Smooth muscle cell (in vitro differentiated cells): ENCODE measurements around the gene GPR160. TPM values are rescaled to one million over a fixed set of nuclear protein-coding genes. Genes with fewer than 3 reads are reported as not detected.

Source experiments
- DNase-seq: peaks from one replicate; lab custom pipeline; 2025; ENCODE audit not compliant: unreplicated experiment; lab: John Stamatoyannopoulos, UW
- H2AFZ ChIP-seq: fragments of 200-600 bp; sonication (generic); 2 replicates; pipeline ENCODE4 v1.6.0; 2016; ENCODE audit warnings: antibody characterized with exemption, low read depth, mild to moderate bottlenecking
- H3F3A ChIP-seq: fragments of 200-600 bp; sonication (generic); 2 replicates; pipeline ENCODE4 v1.6.0; 2017; ENCODE audit warnings: antibody characterized with exemption, low read depth
- H3K27ac ChIP-seq: fragments of 200-600 bp; sonication (generic); 2 replicates; pipeline ENCODE4 v1.5.1; 2016; ENCODE audit warnings: low read depth, mild to moderate bottlenecking
- H3K27me3 ChIP-seq: fragments of 200-600 bp; sonication (generic); 2 replicates; pipeline ENCODE4 v1.6.1; 2016; ENCODE audit warnings: low read depth, mild to moderate bottlenecking
- H3K36me3 ChIP-seq: fragments of 200-600 bp; sonication (generic); 2 replicates; pipeline ENCODE4 v1.5.1; 2016; ENCODE audit warnings: low read depth
- H3K4me1 ChIP-seq: fragments of 200-600 bp; sonication (generic); 2 replicates; pipeline ENCODE4 v1.5.1; 2016; ENCODE audit warnings: low read depth
- H3K4me2 ChIP-seq: fragments of 200-600 bp; sonication (generic); 2 replicates; pipeline ENCODE4 v1.6.0; 2016; ENCODE audit warnings: mild to moderate bottlenecking
- H3K4me3 ChIP-seq: fragments of 200-600 bp; sonication (generic); 2 replicates; pipeline ENCODE4 v1.5.1; 2016; ENCODE audit warnings: mild to moderate bottlenecking
- H3K79me2 ChIP-seq: fragments of 200-600 bp; sonication (generic); 2 replicates; pipeline ENCODE4 v1.6.0; 2016; ENCODE audit warnings: low read depth, mild to moderate bottlenecking
- H3K9ac ChIP-seq: fragments of 200-600 bp; sonication (generic); 2 replicates; pipeline ENCODE4 v1.6.0; 2016; ENCODE audit warnings: low read depth
- H3K9me3 ChIP-seq: fragments of 200-600 bp; sonication (generic); replicated peaks from 2 replicates; pipeline ENCODE4 v1.5.1; 2016; ENCODE audit warnings: low read depth
- H4K20me1 ChIP-seq: fragments of 200-600 bp; sonication (generic); 2 replicates; pipeline ENCODE4 v1.6.0; 2016; ENCODE audit warnings: low read depth
- CTCF ChIP-seq: fragments of 200-600 bp; sonication (generic); IDR thresholded peaks from 2 replicates; pipeline ENCODE4 v1.5.1; 2017; ENCODE audit warnings: borderline replicate concordance, mild to moderate bottlenecking, antibody characterized with exemption; ENCODE audit not compliant: insufficient read depth, poor library complexity, severe bottlenecking
- WGBS: methylation state at CpG from one replicate; pipeline ENCODE4 v1.1.7; 2016; ENCODE audit warnings: low lambda C conversion rate; 5-methylcytosine and 5-hydroxymethylcytosine counted together
- polyA plus RNA-seq: library from polyadenylated mRNA; unstranded; fragments of >200 nt; fragmentation: Nextera tagmentation; extraction: Ambion mirVana; gene quantifications from 2 replicates; pipeline ENCODE4 v1.2.1, GENCODE V29; 2016
- total RNA-seq: library from RNA; depleted of rRNA; stranded (reverse); fragments of >200 nt; gene quantifications from 2 replicates; pipeline ENCODE4 v1.2.3, GENCODE V29; 2014

GPR160 gene
- total and polyA plus RNA-seq, 2 experiments from 2014 or later: 0.83 to 2.3 TPM

GRCh38 chr3:170075441-170076091 lies 37.8 kb downstream of the GPR160 start:
- no peak for DNase-seq
- Histone ChIP-seq H3K36me3 (no peaks in the 10 kb centered on the region), H3K4me2 (no peak overlapping the region), H3K79me2 (no peaks in the 10 kb centered on the region), H4K20me1 (no peaks in the 10 kb centered on the region), H3K4me1 (no peaks in the 10 kb centered on the region), H3F3A (no peaks in the 10 kb centered on the region), H3K4me3 (no peak overlapping the region), H3K9ac (no peak overlapping the region), H3K27ac (no peak overlapping the region), H3K27me3 (no peaks in the 10 kb centered on the region), H3K9me3 (no peaks in the 10 kb centered on the region), H2AFZ (no peak overlapping the region)
- WGBS: 98% methylated on average over 4 of the region's 4 CpGs
- TF ChIP-seq CTCF: no peak

GRCh38 chr3:170076715-170077238 lies 39.0 kb downstream of the GPR160 start:
- WGBS: 64% methylated on average over 6 of the region's 6 CpGs
- DNase-seq: no peak
- no peak overlapping the region for H3K27ac ChIP-seq

GRCh38 chr3:170077361-170077760 lies 39.6 kb downstream of the GPR160 start:
- no peak overlapping the region for H3K4me3 ChIP-seq
- no peak for TF ChIP-seq CTCF
- H3K79me2 ChIP-seq: no peaks in the 10 kb centered on the region
- DNase-seq: no peak
- no peak overlapping the region for H3K9ac ChIP-seq
- no peaks in the 10 kb centered on the region for H3F3A ChIP-seq
- 93% methylated on average over 10 of the region's 10 CpGs for WGBS
- no peaks in the 10 kb centered on the region for H3K36me3 ChIP-seq
- no peak overlapping the region for H3K27ac ChIP-seq
- H3K4me2 ChIP-seq: no peak overlapping the region
- H3K27me3 ChIP-seq: no peaks in the 10 kb centered on the region
- H2AFZ ChIP-seq: no peak overlapping the region
- no peaks in the 10 kb centered on the region for H3K4me1 ChIP-seq
- no peaks in the 10 kb centered on the region for H4K20me1 ChIP-seq
- H3K9me3 ChIP-seq: no peaks in the 10 kb centered on the region

More at GRCh38 chr3:170076715-170077238, 39.0 kb downstream of the GPR160 start:
- TF ChIP-seq CTCF: no peak
- Histone ChIP-seq H3K4me2 (no peak overlapping the region), H3K36me3 (no peaks in the 10 kb centered on the region), H3K4me3 (no peak overlapping the region), H3K79me2 (no peaks in the 10 kb centered on the region), H2AFZ (no peak overlapping the region), H3K4me1 (no peaks in the 10 kb centered on the region), H3K27me3 (no peaks in the 10 kb centered on the region), H3F3A (no peaks in the 10 kb centered on the region), H3K9ac (no peak overlapping the region), H3K9me3 (no peaks in the 10 kb centered on the region), H4K20me1 (no peaks in the 10 kb centered on the region)

- no peak overlapping the region for H3K4me2 ChIP-seq
- no peak overlapping the region for H3K27ac ChIP-seq
- peaks cover 8% of the 10 kb centered on the region for H3K36me3 ChIP-seq
- no peaks in the 10 kb centered on the region for H3F3A ChIP-seq
- no peaks in the 10 kb centered on the region for H4K20me1 ChIP-seq
- WGBS: 83% methylated on average over 13 of the region's 13 CpGs
- H3K9me3 ChIP-seq: no peaks in the 10 kb centered on the region
- no peaks in the 10 kb centered on the region for H3K79me2 ChIP-seq
- TF ChIP-seq CTCF: no peak
- H3K9ac ChIP-seq: no peak overlapping the region
- no peak overlapping the region for H2AFZ ChIP-seq
- no peaks in the 10 kb centered on the region for H3K27me3 ChIP-seq
- no peak overlapping the region for H3K4me3 ChIP-seq
- DNase-seq: no peak
- H3K4me1 ChIP-seq: no peaks in the 10 kb centered on the region
Measured at GRCh38 chr3:170078620-170079281, 41.0 kb downstream of the GPR160 start.
